Transverse colon (tissue), 3 donors: ENCODE results near the gene DMD.
A peak's percentile ranks its signal among the peaks of the same experiment; 100 is the strongest.

ENCODE experiments used
- CTCF ChIP-seq, 5 experiments: fragments of 200-600 bp in 3 of 5; fragments of 450-650 bp in 2 of 5; sonication (generic) in 3 of 5; IDR thresholded peaks; 1 replicate in 2 of 5; 2 replicates in 3 of 5; pipeline ENCODE4 v1.5.1; 2016 to 2017; ENCODE audit warnings: antibody characterized with exemption in 5 of 5, inconsistent platforms in 3 of 5, mild to moderate bottlenecking in 2 of 5, moderate library complexity in 1 of 5
- EP300 ChIP-seq: sonication (generic); formaldehyde crosslinking; IDR thresholded peaks from one replicate; pipeline ENCODE4 v1.6.1; 2017; ENCODE audit warnings: antibody characterized with exemption, low read depth
- POLR2A ChIP-seq: fragments of 450-650 bp; IDR thresholded peaks from one replicate; pipeline ENCODE4 v1.6.1; 2016; ENCODE audit warnings: antibody characterized with exemption, mild to moderate bottlenecking, moderate library complexity

- peak; percentile 26 to 43 (median 36) for TF ChIP-seq CTCF (IDR thresholded peaks at IDR 0.05)
- no peak for TF ChIP-seq POLR2A
- TF ChIP-seq EP300 = no peak
Observed at GRCh38 chrX:31658360-31658759, 1553.0 kb downstream of the DMD start.
